Heart left ventricle (tissue), 16 donors: ENCODE data around the gene ADCY10. TPM values are rescaled to one million over a fixed set of nuclear protein-coding genes. Genes with fewer than 3 reads are reported as not detected.

ENCODE experiments used
- ATAC-seq, 4 donors: fragments of 200-7000 bp; cut with Tn5 transposase; one replicate each; pipeline ENCODE4 v1.9.1; 2020 to 2022; ENCODE audit warnings: moderate library complexity in 4 of 4, mild to moderate bottlenecking in 3 of 4, moderate number of reproducible peaks in 1 of 4
- DNase-seq, 5 donors: peaks; one replicate each; pipeline ENCODE4 v3.0.0-alpha.2; 2020
- H3K27ac ChIP-seq, 12 donors: fragments of 200-600 bp; sonication (generic) in 4 of 12; one replicate each; pipeline versions ENCODE4 v1.5.0 to v1.8.0; 2016 to 2022; ENCODE audit warnings: mild to moderate bottlenecking in 2 of 12
- H3K27me3 ChIP-seq, 9 donors: fragments of 200-600 bp; sonication (generic) in 2 of 9; one replicate each; pipeline versions ENCODE4 v1.5.1 to v1.8.0; 2016 to 2022; ENCODE audit warnings: mild to moderate bottlenecking in 3 of 9
- H3K36me3 ChIP-seq, 9 donors: fragments of 200-600 bp; sonication (generic) in 2 of 9; one replicate each; pipeline versions ENCODE4 v1.5.0 to v1.8.0; 2018 to 2022; ENCODE audit warnings: mild to moderate bottlenecking in 2 of 9
- H3K4me1 ChIP-seq, 12 donors: fragments of 200-600 bp; sonication (generic) in 4 of 12; one replicate each; pipeline versions ENCODE4 v1.5.0 to v1.8.0; 2016 to 2022; ENCODE audit warnings: mild to moderate bottlenecking in 3 of 12
- H3K4me3 ChIP-seq, 12 donors: fragments of 200-600 bp; sonication (generic) in 4 of 12; one replicate each; pipeline versions ENCODE4 v1.5.0 to v1.8.0; 2017 to 2022; ENCODE audit warnings: mild to moderate bottlenecking in 9 of 12, moderate library complexity in 4 of 12
- H3K9me3 ChIP-seq, 12 donors: fragments of 200-600 bp; sonication (generic) in 4 of 12; one replicate each; pipeline versions ENCODE4 v1.5.0 to v1.8.0; 2016 to 2022; ENCODE audit warnings: mild to moderate bottlenecking in 1 of 12
- POLR2A ChIP-seq, 2 donors: fragments of 450-650 bp; IDR thresholded peaks; one replicate each; pipeline ENCODE4 v1.6.1; 2017; ENCODE audit warnings: antibody characterized with exemption in 2 of 2, mild to moderate bottlenecking in 2 of 2, moderate library complexity in 2 of 2
- WGBS, 4 donors: extraction: QIAGEN DNeasy Blood & Tissue Kit in 2 of 4; methylation state at CpG; one replicate each; pipeline versions ENCODE4 v1.1.5 to v1.1.7; 2013 to 2018; 5-methylcytosine and 5-hydroxymethylcytosine counted together
- intact Hi-C, 10 donors: fragments of 100-400 bp; cut with DNase I; formaldehyde crosslinking; loops; one replicate each; pipeline versions ENCODE4 v1.11.1 to v1.14.2; 2022
- polyA plus RNA-seq, 2 donors: library from polyadenylated mRNA; stranded (reverse); fragments of 200-250 nt; gene quantifications; one replicate each; pipeline ENCODE4 v1.2.3, GENCODE V29; 2013
- total RNA-seq, 9 donors: library from RNA; depleted of rRNA in 2 of 9; stranded (reverse); fragments of >200 nt in 2 of 9; fragmentation: NEBNext Ultra II Directional in 3 of 9; extraction: Animal tissue kit (Norgen Biotek cat#: 25700) in 3 of 9; gene quantifications; one replicate each; pipeline versions ENCODE4 v1.1.0 to v1.2.4, GENCODE V29; 2016 to 2023
- TF ChIP-seq, protein P1 (sequence below), 12 donors: fragments of 200-600 bp; sonication (generic) in 4 of 12; IDR thresholded peaks; one replicate each; pipeline versions ENCODE4 v1.5.0 to v1.8.0; 2018 to 2022; ENCODE audit warnings: antibody characterized with exemption in 12 of 12, mild to moderate bottlenecking in 5 of 12
- donor health status: ischemic (EF 13 %, LVEDD 7.1; RV severe dilation, severe dysfunction).
- donor health status: healthy with polysubstance abuse.
- donor health status: DM: no; HTN: yes; CAD: no.
- donor health status: DM: no; HTN: no; CAD: no.
- donor health status: ischemic (EF 25% LVEDD 6.9; RV normal size, moderate dysfunction).
- donor health status: ischemic (EF 25% LVEDD 5.7; RV mildly dilated, moderate dysfunction).
- donor health status: healthy.
- donor health status: DM: yes; HTN: yes; CAD: no.
- donor health status: ischemic (EF 35%, LVEDD 5.7; RV mildly dilated, moderate dysfunction).
- donor health status: nonischemic (EF 11% LVEDD 7.7; RV severe dilation, severe dysfunction).
- donor health status: DM: yes; HTN: yes; CAD: no.
- donor health status: PGD.
- donor health status: ischemic (EF 29% LVEDD 5.4; RV normal size, mild dysfunction).
- donor health status: nonischemic (EF 23%, LVEDD 6.1; RV moderate dilation, normal function).

ADCY10 gene
- total and polyA plus RNA-seq, 11 donors = 0.07 to 0.83 (median 0.32) TPM; not detected in 1

DNA sequence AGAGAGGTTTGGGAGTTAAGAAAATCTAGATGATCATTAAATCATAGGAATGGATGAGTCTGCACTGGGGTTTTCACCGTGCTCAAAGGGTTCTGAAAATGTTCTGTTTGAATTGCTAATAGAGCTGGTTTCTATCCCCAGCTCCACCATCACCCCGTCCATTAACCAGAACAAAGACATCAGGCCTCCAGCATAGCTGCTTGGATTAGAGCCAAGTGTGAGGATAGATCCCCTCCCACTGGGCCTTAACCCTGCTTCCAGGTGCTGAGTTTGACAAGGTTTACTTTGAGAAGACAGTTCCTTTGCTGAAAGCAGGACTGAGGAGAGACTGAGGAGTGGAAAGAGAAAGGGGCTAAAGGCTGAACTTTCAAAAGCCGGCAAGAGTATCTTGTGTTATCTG lies 143.8 kb downstream of the ADCY10 start:
- ATAC-seq (no peak), DNase-seq (no peak)
- Histone ChIP-seq H3K27ac (no peak overlapping the region), H3K4me3 (no peak overlapping the region), H3K4me1 (peaks cover 0 to 19% (median 0%) of the 10 kb centered on the region in 12 donors), H3K9me3 (no peaks in the 10 kb centered on the region), H3K36me3 (peaks cover 0 to 85% (median 43%) of the 10 kb centered on the region in 9 donors), H3K27me3 (no peaks in the 10 kb centered on the region)
- intact Hi-C loops = no loop called here
- no peak for TF ChIP-seq POLR2A (IDR thresholded peaks at IDR 0.05)
- TF ChIP-seq, protein P1, sequence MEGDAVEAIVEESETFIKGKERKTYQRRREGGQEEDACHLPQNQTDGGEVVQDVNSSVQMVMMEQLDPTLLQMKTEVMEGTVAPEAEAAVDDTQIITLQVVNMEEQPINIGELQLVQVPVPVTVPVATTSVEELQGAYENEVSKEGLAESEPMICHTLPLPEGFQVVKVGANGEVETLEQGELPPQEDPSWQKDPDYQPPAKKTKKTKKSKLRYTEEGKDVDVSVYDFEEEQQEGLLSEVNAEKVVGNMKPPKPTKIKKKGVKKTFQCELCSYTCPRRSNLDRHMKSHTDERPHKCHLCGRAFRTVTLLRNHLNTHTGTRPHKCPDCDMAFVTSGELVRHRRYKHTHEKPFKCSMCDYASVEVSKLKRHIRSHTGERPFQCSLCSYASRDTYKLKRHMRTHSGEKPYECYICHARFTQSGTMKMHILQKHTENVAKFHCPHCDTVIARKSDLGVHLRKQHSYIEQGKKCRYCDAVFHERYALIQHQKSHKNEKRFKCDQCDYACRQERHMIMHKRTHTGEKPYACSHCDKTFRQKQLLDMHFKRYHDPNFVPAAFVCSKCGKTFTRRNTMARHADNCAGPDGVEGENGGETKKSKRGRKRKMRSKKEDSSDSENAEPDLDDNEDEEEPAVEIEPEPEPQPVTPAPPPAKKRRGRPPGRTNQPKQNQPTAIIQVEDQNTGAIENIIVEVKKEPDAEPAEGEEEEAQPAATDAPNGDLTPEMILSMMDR (IDR thresholded peaks at IDR 0.05) = no peak
- 85 to 94% (median 93%) methylated on average over 3 of the region's 3 CpGs for WGBS, 4 donors

DNA sequence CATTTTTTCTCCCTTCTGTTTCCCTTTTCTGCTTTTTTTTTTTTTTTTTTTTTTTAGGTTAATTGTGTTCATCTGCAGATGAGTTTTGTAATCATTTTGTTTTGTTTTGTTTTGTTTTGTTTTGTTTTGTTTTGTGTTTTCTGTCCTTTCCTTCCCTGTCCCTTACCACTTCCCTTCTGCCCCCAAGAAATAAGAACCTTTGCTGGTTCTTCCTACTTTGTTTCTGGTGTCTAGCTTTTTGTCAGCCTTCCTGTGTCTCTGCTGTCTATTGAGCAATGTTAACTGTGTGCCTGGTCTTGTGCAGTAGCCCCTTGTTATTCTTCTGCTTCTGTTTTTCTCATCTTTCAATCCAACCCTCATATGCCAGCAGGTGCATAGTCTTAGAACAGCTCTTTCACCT lies 146.2 kb downstream of the ADCY10 start:
- H3K36me3 ChIP-seq = peaks cover 0 to 63% (median 34%) of the 10 kb centered on the region in 9 donors
- no peak overlapping the region for H3K4me3 ChIP-seq
- no peak for ATAC-seq
- TF ChIP-seq POLR2A (IDR thresholded peaks at IDR 0.05) = no peak
- TF ChIP-seq, protein P1 (IDR thresholded peaks at IDR 0.05) = no peak
- peaks cover 0 to 24% (median 0%) of the 10 kb centered on the region in 12 donors for H3K4me1 ChIP-seq
- DNase-seq = no peak
- no peaks in the 10 kb centered on the region for H3K27me3 ChIP-seq
- H3K27ac ChIP-seq = peak overlapping the region in 1 of 12 donors; percentile 21
- intact Hi-C loops = no loop called here
- H3K9me3 ChIP-seq = no peaks in the 10 kb centered on the region

DNA sequence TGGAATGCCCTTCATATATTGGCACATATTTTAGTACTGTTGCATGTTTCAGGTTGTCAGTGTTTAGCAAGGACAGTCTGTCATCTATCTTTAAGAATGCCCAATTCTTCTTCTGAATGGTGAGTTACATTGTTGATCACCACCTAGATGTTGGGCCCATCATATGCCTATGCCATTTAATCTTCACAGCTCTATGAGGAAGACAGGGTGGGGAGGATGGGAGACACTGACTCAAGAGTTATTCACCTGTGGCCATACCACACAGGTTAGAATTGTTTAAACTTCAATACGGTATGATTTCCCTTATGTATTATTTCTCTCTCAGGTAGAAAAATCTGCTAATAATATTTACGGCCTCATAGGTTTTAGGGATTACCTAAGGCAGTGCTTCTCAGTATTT lies 147.4 kb downstream of the ADCY10 start:
- H3K9me3 ChIP-seq = no peaks in the 10 kb centered on the region
- H3K4me1 ChIP-seq = peaks cover 0 to 34% (median 2%) of the 10 kb centered on the region in 12 donors
- intact Hi-C loops = no loop called here
- no peak overlapping the region for H3K4me3 ChIP-seq
- 98 to 100% (median 99%) methylated on average over 2 of the region's 2 CpGs for WGBS, 4 donors
- ATAC-seq (no peak), DNase-seq (no peak)
- no peak overlapping the region for H3K27ac ChIP-seq
- TF ChIP-seq, protein P1 (IDR thresholded peaks at IDR 0.05) = no peak
- TF ChIP-seq POLR2A (IDR thresholded peaks at IDR 0.05) = no peak
- H3K27me3 ChIP-seq = no peaks in the 10 kb centered on the region
- peaks cover 0 to 52% (median 34%) of the 10 kb centered on the region in 9 donors for H3K36me3 ChIP-seq

DNA sequence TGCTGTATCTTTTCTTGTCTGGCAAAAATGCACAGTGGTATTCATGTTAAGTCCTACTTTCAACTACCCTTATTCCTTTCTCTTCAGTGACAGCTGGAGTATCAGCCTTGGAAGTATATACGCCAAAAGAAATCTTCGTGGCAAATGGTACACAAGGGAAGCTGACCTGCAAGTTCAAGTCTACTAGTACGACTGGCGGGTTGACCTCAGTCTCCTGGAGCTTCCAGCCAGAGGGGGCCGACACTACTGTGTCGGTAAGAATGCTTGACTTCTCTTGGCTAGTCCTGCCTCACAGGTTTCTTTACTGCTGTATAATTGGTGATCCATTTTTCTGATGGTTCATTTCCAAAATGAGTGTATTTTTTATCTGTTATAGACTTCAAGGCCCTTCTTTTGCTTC lies 148.4 kb downstream of the ADCY10 start:
- Histone ChIP-seq H3K27me3 (no peaks in the 10 kb centered on the region), H3K27ac (no peak overlapping the region), H3K4me3 (no peak overlapping the region), H3K36me3 (peaks cover 0 to 50% (median 34%) of the 10 kb centered on the region in 9 donors), H3K9me3 (no peaks in the 10 kb centered on the region), H3K4me1 (peaks cover 0 to 42% (median 6%) of the 10 kb centered on the region in 12 donors)
- WGBS, 4 donors = 90 to 95% (median 93%) methylated on average over 6 of the region's 6 CpGs
- DNase-seq (no peak), ATAC-seq (no peak)
- TF ChIP-seq, protein P1 (IDR thresholded peaks at IDR 0.05) = no peak
- TF ChIP-seq POLR2A (IDR thresholded peaks at IDR 0.05) = no peak
- intact Hi-C loops = no loop called here
